ENCODE results near the gene FGG. TPM values are rescaled to one million over a fixed set of nuclear protein-coding genes. Genes with fewer than 3 reads are reported as not detected.

FGG gene
- total and polyA plus RNA-seq, 2 of the 13 experiments (the other 11 are each of a cell fraction or from before 2014, with no cell fraction given) = 1,037 to 2,423 TPM

DNA sequence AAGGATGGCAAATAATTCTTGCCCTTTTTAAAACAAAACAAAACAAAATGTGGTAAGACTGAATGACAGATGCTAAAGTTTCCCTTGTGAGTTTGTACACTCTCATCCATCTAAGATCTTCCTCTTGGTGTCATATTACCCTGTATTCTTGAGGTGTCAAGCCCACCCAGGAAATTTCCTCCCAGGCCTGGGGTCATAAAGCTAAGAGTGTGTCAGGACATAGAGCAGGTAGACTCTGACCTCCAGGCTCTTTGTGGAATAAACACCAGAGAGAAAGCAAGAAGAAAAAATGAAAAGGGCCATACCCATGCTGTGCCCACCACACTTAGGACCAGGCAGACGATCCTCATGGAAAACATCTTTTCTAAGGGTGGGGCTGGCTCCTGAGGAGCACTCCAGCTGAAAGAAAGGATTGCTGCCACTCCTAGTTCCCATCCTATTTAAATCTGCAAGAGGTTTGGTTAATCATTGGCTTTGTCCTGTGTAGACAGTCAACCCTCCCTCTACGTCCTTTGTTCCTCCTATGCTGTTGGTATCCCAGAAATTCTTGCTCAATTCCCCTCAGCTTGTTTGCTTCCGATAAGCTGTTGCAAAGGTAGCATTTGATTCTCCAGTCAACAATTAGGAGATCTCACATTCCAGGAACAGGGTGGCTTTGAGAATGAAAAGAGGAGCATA lies 22.0 kb downstream of the FGG start, which contains the start of gene FGA (continued):
- TF ChIP-seq, protein P1, sequence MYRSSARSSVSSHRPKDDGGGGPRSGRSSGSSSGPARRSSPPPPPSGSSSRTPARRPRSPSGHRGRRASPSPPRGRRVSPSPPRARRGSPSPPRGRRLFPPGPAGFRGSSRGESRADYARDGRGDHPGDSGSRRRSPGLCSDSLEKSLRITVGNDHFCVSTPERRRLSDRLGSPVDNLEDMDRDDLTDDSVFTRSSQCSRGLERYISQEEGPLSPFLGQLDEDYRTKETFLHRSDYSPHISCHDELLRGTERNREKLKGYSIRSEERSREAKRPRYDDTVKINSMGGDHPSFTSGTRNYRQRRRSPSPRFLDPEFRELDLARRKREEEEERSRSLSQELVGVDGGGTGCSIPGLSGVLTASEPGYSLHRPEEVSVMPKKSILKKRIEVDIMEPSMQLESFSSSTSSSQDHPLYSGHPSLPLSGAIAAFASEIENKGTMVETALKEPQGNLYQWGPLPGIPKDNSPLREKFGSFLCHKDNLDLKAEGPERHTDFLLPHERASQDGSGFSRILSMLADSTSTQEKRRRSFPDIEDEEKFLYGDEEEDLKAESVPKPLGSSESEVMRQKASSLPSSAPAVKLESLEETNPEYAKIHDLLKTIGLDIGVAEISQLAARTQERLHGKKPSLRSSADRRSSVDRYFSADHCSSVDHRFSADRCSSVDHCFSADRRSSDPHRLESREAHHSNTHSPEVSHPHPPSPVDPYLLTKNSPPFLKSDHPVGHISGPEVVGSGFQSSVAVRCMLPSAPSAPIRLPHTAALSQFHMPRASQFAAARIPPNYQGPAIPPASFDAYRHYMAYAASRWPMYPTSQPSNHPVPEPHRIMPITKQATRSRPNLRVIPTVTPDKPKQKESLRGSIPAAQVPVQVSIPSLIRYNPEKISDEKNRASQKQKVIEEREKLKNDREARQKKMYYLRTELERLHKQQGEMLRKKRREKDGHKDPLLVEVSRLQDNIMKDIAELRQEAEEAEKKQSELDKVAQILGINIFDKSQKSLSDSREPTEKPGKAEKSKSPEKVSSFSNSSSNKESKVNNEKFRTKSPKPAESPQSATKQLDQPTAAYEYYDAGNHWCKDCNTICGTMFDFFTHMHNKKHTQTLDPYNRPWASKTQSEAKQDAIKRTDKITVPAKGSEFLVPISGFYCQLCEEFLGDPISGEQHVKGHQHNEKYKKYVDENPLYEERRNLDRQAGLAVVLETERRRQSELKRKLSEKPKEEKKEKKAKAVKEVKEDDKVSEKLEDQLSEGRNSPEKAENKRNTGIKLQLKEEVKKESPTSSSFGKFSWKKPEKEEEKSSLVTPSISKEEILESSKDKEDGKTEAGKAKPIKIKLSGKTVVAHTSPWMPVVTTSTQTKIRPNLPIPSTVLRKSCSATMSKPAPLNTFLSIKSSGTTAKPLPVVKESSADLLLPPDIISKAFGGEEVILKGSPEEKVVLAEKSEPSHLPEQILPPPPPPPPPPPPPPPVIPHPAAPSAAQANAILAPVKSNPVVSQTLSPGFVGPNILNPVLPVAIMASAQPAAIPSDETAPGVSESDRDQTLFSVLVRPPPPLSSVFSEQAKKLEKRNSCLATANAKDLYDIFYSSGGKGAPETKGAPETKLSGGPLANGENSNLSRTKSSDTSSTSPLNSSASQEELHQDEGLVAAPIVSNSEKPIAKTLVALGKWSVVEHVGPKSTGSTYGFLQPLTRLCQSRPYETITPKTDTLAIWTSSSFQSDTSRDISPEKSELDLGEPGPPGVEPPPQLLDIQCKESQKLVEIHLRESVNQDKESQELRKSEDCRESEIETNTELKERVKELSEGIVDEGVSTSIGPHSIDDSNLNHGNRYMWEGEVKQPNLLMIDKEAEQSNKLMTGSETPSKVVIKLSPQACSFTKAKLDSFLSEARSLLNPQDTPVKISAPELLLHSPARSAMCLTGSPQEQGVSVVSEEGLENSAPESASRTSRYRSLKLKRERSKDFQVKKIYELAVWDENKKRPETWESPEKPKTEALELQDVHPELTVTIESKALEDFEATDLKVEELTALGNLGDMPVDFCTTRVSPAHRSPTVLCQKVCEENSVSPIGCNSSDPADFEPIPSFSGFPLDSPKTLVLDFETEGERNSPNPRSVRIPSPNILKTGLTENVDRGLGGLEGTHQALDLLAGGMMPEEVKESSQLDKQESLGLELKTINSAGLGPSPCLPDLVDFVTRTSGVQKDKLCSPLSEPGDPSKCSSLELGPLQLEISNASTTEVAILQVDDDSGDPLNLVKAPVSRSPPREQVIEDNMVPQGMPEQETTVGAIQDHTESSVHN (CRISPR knock-in tag; IDR thresholded peaks at IDR 0.05) = 0 out of 2 replicates have a peak, but pooled peaks have one; percentile 57
- TF ChIP-seq, protein P2, sequence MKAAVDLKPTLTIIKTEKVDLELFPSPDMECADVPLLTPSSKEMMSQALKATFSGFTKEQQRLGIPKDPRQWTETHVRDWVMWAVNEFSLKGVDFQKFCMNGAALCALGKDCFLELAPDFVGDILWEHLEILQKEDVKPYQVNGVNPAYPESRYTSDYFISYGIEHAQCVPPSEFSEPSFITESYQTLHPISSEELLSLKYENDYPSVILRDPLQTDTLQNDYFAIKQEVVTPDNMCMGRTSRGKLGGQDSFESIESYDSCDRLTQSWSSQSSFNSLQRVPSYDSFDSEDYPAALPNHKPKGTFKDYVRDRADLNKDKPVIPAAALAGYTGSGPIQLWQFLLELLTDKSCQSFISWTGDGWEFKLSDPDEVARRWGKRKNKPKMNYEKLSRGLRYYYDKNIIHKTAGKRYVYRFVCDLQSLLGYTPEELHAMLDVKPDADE (CRISPR knock-in tag; IDR thresholded peaks at IDR 0.05) = no peak
- TF ChIP-seq TEAD3 (CRISPR knock-in tag; optimal IDR thresholded peaks at IDR 0.05; ENCODE audit: borderline replicate concordance) (peak; percentile 99), BHLHE40 (IDR thresholded peaks at IDR 0.05; ENCODE audit: low read length) (no peak), ZNF781 (CRISPR knock-in tag; IDR thresholded peaks at IDR 0.05; ENCODE audit: borderline replicate concordance, not compliant biosample characterization) (peak; percentile 89), ZNF207 (IDR thresholded peaks at IDR 0.05; ENCODE audit: borderline replicate concordance) (no peak), ARNT (IDR thresholded peaks at IDR 0.05) (no peak), ZFX (CRISPR knock-in tag; IDR thresholded peaks at IDR 0.05; ENCODE audit: low read depth) (0 out of 2 replicates have a peak, but pooled peaks have one; percentile 36), AKAP8 (CRISPR knock-in tag; IDR thresholded peaks at IDR 0.05) (no peak), KAT8 (CRISPR knock-in tag; IDR thresholded peaks at IDR 0.05) (peak; percentile 83), MED1 (CRISPR knock-in tag; IDR thresholded peaks at IDR 0.05) (peak; percentile 99), CC2D1A (CRISPR knock-in tag; IDR thresholded peaks at IDR 0.05) (no peak), ZNF841 (CRISPR knock-in tag; IDR thresholded peaks at IDR 0.05; ENCODE audit: borderline replicate concordance) (peak; percentile 78; the same call in 1 of the 2 replicates), ZNF737 (CRISPR knock-in tag; IDR thresholded peaks at IDR 0.05; ENCODE audit: borderline replicate concordance) (no peak)
- TF ChIP-seq, protein P3, sequence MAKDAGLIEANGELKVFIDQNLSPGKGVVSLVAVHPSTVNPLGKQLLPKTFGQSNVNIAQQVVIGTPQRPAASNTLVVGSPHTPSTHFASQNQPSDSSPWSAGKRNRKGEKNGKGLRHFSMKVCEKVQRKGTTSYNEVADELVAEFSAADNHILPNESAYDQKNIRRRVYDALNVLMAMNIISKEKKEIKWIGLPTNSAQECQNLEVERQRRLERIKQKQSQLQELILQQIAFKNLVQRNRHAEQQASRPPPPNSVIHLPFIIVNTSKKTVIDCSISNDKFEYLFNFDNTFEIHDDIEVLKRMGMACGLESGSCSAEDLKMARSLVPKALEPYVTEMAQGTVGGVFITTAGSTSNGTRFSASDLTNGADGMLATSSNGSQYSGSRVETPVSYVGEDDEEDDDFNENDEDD (CRISPR knock-in tag; IDR thresholded peaks at IDR 0.05; ENCODE audit: borderline replicate concordance) = peak; percentile 42; the same call in 1 of the 2 replicates
- TF ChIP-seq, protein P4, sequence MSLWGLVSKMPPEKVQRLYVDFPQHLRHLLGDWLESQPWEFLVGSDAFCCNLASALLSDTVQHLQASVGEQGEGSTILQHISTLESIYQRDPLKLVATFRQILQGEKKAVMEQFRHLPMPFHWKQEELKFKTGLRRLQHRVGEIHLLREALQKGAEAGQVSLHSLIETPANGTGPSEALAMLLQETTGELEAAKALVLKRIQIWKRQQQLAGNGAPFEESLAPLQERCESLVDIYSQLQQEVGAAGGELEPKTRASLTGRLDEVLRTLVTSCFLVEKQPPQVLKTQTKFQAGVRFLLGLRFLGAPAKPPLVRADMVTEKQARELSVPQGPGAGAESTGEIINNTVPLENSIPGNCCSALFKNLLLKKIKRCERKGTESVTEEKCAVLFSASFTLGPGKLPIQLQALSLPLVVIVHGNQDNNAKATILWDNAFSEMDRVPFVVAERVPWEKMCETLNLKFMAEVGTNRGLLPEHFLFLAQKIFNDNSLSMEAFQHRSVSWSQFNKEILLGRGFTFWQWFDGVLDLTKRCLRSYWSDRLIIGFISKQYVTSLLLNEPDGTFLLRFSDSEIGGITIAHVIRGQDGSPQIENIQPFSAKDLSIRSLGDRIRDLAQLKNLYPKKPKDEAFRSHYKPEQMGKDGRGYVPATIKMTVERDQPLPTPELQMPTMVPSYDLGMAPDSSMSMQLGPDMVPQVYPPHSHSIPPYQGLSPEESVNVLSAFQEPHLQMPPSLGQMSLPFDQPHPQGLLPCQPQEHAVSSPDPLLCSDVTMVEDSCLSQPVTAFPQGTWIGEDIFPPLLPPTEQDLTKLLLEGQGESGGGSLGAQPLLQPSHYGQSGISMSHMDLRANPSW (CRISPR knock-in tag; IDR thresholded peaks at IDR 0.05; ENCODE audit: borderline replicate concordance) = no peak

All from HepG2 (cell line).